Measurements from ENCODE around the gene C5orf58.

The C5orf58 gene

DNA sequence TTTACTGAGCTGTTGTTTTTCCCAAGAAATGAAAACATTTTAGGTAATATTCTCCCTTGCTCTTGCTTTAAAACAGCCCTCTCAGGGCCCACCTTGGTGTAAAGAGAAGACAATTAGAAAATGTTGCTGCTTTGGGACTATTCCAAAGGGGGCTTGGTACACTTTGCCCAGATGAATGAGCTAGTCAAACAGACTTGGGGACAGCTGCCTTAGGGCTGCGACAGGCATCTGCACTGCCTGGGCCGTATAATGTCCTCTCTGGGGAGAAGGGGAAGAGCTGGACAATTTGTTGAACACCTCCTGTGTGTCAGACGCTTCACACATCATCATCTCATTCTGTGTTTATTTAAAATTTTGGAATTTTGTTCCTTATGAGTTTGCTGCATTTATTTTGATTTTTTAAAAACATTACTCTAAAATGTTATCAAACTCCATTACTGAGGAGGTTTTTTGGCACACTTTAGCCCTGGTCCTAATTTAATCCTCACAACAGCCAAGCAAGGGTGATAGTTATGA is 28.8 kb downstream of the C5orf58 start:
- no peak for DNase-seq

DNA sequence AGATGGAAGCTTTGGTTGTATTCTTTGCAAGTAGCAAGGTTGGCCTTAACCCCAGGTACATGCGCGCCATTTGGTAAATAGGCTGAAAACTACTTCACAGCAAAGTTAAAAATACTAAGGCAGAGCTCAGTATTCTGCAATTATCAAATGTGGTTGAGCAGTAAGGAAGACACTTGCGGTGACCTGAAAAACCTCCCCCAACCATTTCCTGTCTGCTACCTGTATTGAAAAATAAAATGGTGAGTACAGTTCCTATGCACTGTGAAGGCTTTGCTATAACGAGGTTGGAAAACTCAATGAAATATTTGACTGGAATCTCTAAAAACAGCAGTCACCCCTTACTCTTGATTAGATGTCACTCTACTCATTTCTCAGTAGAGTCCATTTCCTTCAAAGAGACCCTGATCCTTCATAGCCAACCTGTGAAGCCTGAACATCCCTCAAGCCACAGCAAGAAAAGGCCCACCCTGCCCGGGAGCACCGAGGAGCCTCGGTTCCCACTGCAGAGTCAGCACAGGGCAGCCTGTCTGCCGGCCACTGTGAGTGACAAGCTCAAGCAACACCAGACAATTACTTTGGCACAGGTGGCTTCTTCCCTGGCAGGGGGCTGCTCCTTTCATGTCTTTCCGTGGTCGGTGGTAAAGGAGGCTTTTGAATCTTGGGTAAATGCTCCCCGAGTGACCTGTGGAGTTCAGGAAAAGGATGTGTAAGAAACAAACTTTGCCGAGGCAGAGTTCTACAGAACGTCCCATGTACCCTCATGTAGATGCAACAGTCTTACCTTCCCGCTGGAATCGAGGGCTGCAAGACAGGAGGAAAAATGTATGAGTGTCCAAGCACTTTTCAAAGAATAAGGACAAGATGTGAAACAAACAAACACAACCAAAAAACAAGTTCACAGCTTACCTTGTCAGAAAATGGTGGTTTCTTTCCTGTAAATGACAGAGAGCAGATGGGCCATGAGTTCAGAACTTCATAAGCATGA is 29.6 kb downstream of the C5orf58 start:
- DNase-seq = no peak

DNA sequence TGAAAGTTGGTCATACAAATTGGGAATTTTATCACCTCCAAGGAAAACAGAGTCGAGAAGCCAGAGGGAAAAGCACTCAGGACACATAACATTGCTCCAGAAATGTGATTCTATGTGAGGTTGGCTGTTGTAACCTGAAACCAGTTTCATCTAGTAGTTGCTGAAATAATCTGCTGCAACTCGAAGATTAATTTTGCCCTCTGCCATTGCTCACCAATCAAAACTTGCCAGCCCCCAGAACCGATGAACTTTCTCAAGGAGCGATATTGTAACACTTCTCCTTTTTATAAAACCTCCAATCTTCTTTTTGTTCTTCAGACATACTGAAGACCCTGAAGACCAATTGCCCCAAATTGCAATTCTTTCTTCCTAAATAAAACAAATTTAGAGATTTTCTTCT is 31.1 kb downstream of the C5orf58 start:
- DNase-seq = no peak

DNA sequence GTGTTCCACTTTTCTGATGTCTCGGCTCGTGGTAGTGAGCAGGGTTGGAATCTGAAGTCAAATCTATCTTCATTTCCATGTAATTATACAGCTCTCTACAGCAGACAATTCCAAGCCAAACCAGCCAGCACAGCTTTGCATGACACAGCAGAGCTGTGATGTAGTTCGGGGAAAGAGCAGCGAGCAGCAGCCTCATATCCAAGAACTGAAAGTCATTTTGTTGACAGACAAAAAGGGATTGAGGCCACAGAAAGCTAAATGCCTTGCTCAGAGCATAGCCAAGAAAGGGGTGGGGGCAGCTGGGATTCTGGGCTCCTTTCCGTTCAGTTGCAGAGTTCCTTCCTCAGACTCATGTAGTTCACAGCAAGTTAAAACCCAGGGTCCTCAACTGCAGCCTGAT is 32.7 kb downstream of the C5orf58 start:
- DNase-seq = no peak

DNA sequence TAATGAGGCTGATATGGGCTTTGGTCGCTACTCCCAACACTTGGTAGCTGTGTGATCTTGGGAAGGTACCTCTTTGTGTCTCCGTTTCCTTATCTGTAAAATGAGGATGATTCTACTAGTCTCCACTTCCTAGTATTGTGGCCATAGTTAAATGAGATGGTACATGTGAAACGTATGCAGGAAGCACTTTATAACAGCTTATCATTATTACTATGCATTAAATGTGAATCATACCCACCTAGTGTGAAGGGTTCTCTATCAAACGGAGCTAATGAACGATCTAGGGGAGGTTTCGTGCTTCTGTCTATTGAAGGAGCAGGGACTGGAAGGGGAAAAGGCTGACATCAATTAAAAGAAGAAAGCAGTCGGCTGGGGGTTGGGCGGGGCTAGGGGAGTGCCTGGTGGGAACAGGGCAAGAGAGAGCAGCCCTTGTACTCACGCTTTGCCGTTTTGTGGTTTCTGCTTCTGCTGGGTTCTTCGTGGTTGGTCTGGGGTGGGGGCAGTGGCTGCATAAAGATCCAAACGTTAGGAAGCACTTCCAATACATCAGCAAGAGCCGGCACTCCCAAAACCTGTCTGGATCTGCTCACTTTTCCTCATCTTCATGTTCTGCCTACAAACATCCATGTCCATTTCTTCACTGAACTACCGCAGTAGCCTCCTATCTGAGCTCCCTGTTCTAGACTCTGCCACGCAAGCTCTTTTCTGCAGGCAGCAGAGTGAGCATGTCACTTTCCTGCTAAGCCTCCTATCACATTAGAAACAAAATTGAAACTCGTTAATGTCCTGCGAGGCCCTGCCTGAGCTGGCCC is 34.0 kb downstream of the C5orf58 start:
- DNase-seq = peak; percentile 57

DNA sequence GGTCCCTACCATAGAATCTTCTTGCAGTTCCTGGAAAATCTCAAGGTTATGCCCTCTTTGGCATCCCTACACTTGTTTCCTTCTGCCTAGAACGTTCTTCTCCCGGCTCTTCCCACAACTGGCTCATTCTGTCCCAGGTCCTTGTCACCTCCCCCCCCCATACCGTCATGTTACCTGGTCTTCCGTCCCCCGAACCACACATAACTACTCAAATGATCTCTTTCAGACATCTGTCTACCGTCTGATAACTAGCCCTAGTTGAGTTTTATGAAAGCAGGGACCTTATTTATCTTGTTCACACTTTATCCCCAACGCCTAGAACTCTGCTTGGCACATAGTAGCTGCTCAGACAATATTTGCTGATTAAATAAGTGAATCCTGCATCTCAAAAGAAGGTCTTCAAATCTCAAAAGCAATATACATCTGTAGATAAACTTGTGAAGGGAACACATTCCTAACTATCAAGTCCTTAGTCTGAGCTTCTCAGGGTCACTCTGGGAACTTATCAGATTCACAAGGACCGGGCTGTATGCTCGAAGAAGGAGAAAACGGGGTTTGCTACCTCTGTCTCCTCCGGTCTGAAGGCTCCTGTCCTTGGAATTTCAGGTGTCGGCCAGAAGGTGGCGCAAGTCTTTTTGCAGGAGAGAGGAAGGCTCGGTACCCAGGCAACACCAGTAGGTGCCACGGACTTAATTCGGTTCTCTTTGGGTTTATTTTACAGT is 34.8 kb downstream of the C5orf58 start:
- DNase-seq = peak; percentile 88

DNA sequence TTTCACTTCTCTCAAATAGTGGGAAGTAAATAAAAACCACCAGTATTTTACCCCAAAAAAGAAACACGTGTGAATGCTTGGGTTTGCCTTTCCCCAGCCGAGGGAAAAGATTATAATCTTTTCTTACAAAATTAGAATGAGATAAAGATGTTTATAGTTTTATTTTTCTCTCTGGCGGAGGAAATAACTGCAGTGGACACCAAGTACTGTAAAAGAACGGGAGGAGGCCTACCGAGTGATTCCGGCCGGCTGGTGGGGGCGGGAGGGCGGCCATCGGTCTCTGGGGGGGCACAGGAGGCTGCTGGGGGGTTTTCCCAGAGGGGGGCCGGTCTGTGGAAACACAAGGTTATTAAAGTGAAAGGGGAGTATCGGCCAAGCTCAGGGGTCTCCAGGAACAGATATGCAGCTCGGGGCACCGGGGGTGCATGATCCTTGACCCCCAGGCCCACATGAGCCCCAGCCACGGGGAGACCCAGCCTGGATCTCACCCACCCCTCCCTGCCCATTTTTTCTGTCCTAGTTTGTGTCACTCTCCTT is 35.4 kb downstream of the C5orf58 start:
- no peak for DNase-seq

DNA sequence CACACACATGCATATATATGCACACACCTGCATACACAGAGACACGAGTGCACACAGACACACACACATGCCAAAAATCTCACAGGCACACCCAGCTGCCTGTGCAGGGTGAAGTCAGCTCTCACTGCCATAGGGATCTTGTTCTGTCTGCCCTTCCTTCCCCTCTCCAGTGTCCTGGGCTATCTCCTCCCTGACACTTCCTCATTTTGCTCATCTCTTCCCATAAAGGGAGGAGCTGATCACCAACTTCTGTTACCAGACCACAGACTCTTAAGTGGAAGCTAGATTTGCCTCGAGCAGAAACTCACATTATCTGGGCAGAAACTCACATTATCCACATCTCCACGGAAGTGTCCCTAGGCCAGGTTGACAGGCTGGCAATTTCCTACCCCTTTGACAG is 36.1 kb downstream of the C5orf58 start:
- no peak for DNase-seq

DNA sequence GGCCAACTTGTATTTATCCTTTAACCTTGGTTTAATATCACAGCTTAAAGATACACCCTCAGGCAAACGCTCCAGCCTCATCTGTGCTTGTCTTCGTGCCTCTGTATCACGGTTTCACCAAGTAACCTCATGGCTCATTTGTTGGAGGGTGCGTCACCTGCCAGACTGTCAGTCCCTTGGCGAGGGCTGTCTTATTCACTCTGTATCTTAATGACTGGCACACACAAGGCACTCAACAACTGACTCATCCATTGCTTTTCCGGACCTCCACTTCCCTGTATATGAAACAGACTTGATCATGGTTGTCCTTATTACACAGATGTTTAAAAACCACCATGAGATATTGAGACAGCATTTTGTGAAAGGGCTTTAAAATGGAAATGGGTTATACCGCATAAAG is 36.8 kb downstream of the C5orf58 start:
- peak; percentile 87 for DNase-seq

DNA sequence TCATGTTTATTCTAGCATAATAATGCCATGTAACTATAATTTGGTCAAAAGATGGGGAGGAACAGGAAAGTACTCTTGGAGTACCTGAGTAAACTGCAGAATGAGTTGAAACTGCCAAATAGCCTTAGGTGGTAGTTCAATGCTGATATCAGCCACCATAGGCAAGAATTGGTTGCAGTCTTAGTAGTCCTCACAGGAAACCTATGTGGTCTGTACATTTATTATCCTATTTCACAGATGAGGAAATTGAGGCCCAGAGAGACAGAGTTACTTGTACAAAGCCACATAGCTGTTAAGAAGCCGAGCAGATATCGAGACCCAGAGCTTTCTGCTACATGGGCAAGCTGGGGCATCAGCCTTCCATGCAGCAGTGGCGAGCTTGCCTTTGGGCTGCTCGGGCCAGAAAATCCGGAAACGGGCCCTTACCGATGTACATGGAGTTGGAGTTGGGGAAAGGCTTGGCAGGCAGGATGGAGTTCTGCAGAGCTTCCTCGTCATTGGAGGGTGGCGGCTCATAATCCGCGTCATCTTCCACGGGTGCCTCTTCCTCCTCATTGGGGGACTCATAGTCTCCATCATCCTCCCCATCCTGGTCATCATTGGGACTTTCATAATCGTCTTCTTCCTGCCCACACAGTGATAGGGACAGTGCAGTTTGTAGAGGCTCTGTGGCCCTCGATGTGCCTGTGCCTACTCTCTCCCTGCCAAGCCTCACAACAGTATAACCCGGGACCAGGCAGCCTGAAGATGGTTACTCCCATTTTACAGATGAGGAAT is 37.7 kb downstream of the C5orf58 start:
- DNase-seq = peak; percentile 64

DNA sequence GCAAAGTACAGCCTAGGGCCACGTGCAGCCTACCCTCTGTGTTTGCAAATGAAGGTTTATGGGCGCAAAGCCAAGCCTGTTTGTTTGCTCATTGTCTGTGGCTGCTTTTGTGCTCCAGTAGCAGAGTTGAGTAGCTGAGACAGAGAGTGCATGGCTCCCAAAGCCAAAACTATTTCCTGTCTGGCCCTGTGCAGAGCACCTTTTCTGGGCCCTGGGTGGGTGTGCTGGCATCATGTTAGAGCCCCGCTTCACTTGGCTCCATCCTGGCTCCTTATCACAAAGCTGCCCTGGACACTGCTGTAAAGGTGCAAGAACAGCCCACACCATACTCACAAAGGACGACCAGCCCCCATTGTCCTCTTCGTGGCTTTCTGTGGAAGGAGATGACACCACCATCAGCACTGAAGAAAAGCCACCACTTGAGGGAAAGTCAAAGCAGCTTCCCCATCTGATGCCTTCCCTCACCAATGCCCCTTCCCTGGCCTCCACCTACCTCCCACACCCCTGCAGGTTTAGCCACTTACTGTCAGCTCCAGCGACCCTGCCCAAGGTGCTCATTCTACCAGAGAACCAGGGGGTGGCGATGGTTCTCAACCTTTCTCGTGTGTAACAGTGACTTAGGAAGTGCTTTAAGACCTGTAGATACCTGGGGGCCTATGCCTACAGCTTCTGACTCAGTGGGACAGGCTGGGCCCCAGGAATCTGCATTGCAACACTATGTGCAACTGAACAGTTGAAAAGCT is 41.4 kb downstream of the C5orf58 start:
- DNase-seq = peak; percentile 72

DNA sequence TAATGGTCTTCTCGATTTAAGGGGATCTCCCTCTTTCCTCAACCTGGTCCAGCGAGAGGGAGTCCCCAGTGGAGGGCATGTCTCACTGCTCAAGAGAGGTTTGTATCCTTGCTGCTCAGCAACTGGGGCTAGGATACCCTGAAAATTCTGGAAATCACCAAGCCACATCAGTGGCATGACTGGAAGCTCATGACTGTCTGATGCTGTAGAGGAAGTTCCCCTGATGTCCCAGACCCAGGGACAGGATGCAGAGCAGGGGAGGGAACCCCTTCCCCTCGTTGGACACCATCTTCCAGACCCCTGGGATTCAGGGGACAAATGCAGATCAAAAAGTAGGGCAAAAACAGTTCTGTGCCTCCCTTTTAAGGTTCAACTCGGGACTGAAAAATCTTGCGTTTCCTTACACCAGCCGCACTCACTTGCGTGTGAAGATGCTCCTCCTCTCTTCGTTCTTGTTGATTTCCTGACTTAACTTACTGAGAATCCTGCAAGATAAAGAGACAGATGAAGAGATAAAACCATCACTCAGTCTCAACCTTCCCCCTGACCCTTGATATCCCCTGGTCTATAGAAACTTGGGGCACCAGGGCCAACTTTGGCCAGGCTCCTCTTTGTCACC is 42.7 kb downstream of the C5orf58 start:
- DNase-seq = no peak

DNA sequence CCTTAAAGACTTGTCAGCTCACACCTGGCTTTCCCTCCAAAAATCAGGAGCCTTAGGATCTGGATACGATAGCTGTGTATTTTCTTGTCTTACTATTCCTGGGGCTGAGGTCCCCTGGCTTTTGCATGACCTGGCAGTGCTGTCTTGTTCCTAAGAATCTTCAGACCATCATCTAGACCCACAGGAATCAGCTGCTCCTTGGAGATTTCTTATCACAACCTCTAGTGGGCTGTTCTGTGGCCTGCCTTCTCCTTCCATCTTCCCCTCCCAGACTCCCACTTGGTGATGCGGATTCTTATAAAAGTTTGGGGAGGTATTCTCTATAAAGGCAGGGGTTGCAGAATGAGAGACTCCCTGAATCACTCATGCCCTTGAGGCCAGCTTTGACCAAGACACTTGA is 43.4 kb downstream of the C5orf58 start:
- no peak for DNase-seq

DNA sequence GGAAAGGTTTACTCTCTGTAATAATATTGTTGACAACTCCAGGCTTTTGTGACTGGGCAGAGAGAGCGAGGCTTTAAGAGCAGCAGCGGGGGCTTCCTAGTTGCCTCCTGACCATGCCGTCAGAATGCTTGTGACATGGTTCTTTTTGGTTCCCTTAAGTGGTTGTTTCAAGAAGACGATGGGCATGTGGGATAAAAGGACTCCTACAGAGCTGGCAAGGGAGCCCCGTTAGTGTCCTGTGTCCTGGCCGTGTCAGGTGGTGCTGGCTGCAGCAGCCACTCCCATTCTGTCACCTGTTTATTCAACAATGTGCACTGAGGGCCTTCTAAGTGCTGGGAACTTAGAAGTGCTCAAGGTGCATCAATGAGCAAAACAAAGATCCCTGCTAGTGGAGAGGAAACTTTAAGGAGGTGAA is 45.1 kb downstream of the C5orf58 start:
- DNase-seq = no peak

DNA sequence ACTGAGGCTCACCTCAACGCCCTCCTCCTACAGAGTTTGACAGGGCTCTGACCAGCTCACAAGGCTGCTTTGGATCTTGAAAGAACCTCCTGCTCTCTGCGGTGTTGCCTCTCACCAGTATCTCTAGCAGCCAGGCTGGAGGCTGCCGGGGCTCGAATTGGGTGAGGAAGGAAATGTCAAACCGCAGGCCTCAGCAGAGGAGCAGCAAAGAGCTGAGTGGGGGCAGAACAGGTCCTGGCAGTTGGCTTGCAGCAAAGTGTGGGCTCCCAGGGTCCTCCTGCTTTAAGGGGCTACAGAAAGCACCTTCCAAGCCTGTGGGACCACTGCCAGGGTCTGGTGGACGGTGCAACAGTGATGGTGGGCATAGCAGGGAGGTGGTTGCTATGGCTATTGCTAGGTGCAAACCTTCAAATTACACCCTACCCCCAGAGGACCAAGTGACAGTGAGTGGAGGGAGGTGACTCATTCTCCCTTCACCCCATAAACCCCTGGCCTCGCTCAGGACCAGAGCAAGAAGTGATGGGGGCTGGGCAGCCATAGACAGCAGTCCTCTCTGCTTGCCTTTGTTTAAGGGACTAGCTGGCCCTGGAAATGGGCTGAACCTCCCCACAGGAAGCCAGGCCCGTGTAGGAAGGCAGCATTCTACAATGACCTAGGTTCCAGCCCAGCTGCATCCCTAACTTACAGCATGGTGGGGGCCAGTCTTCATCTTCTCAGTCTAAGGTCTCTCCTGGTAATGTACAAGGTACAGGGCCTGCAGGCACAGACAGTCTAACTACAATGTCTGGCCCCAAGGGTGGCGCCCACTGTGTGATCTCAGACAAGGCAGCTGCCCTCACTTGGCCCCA is 46.0 kb downstream of the C5orf58 start:
- peak; percentile 96 for DNase-seq

DNA sequence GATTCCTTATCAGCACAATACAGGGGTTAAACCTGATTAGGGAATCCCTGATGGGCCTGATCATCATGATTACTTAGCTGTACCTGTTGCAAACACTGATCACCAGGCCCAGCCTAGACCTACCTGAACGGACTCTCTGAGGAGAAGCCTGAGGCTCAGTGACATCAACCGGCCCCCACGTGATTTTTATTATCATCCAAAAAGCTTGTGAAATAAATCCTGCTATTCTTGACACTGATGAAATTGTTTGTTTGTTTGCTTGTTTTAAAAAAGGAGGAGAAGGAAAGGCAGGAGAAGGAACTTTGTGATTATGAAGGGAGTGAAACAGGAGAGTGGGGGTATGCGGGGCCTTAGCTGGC is 46.7 kb downstream of the C5orf58 start:
- DNase-seq = no peak

DNA sequence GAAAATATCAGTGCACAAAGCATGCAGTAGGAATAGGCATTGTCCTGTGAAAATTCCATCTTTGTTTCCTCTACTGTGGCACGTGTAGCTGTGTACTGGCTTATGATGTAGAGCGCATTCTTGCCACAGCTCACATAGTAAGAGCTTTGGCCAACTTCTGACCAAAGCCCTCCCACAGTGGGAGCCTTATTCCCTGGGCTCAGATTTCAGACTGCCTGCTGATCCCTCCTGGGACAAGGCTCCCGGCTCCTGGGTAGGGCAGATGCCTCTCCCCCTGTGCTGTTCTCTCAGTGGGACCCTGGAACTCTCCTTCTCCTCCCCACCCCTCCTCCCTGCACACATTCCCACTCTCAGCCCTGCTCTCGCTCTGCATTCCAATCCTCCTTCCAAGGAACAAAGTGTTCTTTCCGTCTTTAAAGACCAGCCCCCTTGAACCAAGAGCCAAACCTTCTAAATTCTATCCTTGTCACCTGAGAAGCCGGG is 47.3 kb downstream of the C5orf58 start:
- no peak for DNase-seq

DNA sequence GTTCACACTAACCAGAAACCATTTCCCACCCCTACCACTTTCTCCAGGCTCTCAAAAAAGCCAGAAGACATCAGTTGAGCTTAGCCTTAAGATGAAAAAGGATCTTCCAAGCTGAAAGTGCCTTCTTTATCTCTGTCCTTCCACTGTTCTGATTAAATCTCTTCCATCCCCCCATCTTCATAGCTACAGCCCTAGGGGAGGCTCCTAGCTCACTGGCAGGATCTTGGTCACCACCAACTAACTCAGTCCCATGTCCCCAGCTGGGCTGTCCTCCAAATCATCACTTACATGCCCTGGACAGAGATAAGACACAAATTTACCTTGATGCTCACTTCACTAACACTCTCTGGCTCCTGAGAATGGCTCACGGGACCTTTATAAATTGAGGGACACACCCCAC is 50.5 kb downstream of the C5orf58 start:
- DNase-seq = no peak

DNA sequence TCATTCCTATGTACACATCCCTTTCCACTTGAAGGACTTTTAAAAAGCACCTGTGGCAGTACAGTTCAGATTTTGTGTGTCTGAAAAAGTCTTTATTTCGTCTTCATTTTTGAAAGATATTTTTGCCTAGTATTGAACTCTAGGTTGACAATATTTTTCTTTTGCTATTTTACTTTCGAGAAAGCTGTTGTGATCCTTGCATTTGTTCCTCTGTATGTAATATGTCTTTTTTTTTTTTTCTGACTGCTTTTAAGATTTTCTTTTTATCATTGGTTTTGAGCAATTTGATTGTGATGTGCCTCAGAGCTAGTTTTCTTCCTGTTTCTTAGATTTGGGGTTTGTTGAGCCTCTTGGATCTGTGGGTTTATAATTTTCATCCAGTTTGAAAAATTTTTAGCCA is 51.4 kb downstream of the C5orf58 start:
- DNase-seq = no peak

DNA sequence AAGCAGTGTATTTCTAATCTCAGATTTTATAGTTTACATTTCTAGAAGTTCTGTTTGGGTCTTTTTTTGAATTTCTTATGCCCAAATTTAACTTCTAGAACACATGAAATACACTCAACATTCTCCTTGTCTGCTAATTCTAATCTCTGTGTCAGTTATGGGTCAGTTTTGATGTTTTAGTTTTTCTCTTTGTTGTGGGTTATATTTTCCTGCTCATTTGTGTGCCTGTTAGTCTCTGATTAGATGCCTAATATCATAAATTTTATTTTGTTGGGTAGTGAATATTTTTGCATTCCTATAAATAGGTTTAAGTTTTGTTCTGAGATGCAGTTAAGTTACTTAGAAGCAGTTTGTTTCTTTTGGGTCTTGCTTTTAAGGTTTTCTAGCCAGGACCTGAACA is 52.4 kb downstream of the C5orf58 start:
- DNase-seq = no peak
